ENCODE results near the gene HIPK3.
"Not testable (repeated sequence)": the region's sequence is repeated elsewhere in the genome, so short reads cannot be mapped to it uniquely, and the experiment has no call there.

HIPK3 gene

GRCh38 chr11:33358150-33358831, 101.1 kb downstream of the HIPK3 start:
- no peak for DNase-seq

- no peak for DNase-seq
These were observed 103.5 kb downstream of the HIPK3 start for GRCh38 chr11:33360642-33361041.

DNA sequence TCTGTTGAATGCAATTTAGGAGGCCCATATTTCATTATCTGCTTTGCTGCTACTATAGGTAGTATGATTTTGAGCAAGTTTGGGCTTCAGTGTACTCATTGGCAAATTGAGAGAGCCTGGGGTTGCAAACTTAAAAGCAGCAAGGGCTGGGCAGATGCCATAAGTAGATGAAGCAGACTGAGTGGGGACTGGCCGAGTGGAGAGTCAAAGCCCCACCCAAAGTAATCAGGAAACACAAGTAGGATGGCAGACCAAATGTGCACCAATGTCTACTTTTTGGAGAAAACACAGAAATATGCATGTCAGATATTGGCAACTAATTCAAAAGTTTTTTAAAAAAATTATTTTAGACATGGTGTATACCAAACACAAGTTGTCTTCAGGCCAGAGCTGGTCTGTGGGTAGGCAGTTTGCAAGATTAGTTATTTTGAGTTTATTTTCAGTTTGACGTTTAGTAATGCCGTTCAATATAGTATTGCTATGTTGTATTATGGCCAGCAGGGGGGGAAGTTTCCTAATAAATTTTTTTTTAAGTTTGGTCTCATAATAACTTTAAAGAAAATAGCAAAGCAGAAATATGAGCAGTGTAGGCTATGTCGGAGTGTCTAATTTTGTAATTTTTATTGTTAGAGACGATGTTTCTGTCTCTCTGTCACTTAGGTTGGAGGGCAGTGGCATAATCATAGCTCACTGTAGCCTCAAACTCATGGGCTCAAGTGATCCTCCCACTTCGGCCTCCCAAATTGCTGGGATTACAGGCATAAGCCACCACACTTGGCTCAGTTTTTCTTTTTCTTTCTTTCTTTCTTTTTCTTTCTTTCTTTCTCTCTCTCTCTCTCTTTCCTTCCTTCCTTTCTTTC, 105.1 kb downstream of the HIPK3 start:
- no peak for DNase-seq

- no peak for DNase-seq
These were observed 109.7 kb downstream of the HIPK3 start for GRCh38 chr11:33366918-33367317.

DNA sequence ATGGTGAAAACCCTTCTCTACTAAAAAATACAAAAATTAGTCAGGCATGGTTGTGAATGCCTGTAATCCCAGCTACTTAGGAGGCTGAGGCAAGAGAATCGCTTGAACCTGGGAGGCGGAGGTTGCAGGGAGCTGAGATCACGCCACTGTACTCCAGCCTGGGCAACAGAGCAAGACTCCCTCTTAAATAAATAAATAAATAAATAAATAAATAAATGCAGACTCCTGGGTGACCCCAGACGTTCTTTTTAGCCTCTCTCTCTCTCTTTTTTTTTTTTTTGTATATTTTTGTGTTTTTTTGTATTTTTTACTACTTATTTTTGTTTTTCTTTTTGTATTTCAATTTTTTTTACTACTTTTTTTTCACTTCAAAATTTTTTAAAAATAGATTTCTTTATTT, 111.3 kb downstream of the HIPK3 start:
- DNase-seq, result not testable (repeated sequence)

- DNase-seq, result no peak
These were observed 111.8 kb downstream of the HIPK3 start for GRCh38 chr11:33368931-33369330.

GRCh38 chr11:33373636-33374035, 116.5 kb downstream of the HIPK3 start:
- no peak for DNase-seq

- no peak for DNase-seq
These were observed 118.1 kb downstream of the HIPK3 start for GRCh38 chr11:33375236-33375635.

DNA sequence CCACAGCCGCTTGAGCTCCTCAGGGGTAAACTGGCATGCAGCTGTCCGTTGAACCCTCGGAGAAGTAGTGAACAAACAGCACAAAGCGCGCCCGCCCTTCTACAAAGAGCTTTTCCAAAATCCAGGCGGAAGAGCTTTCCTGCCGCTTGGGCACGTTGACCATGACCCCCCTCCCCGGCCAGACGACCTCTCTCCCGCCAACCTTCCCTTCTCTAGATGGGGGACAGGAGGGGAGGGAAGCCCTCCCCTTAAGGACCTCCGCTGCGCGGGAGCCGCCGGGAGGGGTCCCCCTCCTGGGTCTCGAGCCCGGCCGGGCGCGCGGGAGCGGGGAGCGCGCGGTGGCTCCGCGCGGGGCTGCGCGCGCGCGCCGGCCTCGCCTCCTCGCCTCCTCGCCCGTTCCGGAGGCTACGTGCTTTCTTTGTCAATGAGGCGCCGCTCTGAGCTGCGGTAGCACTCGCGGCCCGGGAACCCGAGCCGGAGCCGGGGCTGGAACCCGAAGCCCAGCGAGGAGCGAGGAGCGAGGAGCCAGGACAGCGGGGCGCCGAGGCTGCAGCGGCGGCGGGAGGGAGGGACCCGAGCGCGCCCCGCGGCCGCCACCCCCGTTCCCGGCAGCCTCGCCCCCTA, 118.6 kb downstream of the HIPK3 start, which contains the start of gene KIAA1549L:
KIAA1549L (plus strand) TSS at position 421 of the 624 bp plus-strand sequence.
- DNase-seq, result peak in 29 of 56 donors; percentile 4 to 60 (median 29)

GRCh38 chr11:33376331-33377310, 119.4 kb downstream of the HIPK3 start:
- peak in 4 of 56 donors; percentile 7 to 36 (median 22) for DNase-seq

GRCh38 chr11:33377412-33378370, 120.5 kb downstream of the HIPK3 start:
- no peak for DNase-seq

DNA sequence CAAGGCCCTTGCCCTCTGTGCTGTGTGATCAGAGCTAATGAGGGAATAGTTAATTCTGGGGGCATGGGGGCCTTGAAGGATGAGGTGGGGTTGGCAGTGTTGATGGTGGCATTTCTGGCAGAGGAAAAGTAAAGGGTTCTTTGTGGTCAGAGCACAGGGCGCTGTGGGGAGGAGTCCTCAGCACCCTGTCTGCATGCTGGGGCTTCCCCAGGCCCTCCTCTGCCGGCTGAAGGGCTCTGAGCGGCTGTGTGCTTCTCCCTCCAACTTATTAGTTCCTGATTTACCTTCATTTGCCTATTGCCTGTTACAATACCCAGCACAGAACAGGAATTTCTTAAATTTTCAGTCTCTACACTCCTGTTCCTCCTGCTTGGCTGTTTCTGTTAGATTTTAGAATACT, 122.8 kb downstream of the HIPK3 start:
- DNase-seq, result no peak

DNA sequence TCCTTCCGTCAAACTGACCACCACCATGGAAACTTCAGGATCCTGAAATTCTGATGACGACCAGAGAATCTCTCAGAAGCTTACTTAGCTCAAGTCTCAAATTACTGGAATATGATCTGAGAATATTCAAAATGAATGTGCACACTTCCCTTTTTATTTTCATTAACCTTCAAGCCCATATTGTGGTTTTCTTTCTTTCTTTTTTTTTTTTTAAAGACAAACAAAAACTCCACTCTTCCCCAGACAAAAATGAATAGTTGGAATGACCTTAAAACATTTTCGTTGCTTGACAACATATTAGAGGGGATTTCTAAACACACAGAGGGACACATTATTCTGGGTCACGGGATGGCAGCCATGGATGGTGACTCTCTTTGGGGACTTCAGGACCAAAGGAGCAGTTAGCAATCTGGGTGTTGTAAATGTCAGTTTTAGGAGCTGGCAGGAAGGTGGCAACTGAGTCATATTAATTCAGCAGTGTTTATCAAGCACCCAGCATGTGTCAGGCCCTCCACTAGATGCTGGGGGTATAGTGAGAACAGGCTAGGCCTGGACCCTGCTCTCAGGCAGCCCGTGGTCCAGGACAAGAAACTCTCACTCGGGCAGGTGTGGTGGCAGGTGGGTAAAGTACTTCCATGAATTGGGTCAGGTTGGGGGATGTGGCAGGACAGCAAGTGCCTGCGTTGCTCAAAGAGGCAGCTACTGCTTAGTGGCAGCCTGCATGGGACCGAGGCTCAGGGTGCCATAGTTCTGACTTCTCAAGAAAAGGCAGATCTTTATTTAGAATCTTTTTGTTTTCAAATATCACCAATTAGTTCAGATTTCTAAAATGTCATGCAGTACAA, 126.1 kb downstream of the HIPK3 start:
- DNase-seq, result peak in 2 of 56 donors; percentile 4 to 19

DNA sequence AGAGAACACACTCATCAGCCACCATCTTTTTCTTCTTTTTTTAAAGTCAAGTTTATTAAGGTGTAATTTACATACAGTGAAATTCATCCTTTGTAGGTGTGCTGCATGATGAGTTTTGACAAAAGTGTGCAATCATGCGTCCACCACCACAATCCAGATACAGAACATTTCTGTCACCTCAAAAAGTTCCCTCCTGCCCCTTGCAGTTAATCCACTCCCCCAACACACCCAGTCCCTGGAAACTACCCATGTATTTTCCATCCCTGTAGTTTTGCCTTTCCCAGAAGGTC, 126.7 kb downstream of the HIPK3 start:
- DNase-seq, result no peak

DNA sequence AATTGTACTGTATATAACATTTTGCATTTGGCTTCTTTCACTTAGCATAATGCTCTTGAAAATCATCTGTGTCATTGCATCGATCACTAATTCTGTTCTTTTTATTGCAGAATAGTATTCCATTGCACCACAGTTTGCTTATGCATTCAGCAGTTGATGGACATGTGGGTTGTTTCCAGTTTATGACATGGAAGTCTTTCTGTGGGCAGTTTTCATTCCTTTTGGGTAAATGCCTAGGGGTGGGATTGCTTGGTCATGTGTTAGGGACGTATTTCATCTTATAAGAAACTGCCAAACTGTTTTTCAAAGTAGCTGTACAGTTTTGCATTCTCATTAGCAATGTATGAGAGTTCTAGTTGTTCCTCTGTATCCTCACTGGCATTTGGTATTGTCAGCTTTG, 127.0 kb downstream of the HIPK3 start:
- no peak for DNase-seq

DNA sequence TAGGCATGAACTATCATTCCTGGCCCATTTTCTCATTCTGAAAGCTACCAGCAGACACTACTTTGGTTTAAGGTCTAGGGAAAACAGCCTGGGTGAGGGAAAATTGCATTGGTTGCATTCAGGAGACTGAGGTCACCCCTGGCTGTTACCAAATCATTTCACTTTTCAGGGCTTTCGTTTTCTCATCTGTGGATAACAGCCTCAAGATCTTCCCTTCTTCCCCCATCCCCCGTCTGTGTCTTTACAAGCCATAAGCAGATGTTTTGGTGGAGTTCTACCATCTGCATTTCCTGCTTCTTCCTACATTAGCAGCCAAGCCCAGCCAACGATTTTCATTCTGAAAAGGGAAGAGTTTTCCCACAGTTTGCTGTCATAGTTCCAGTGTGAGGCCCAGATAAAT, 130.4 kb downstream of the HIPK3 start:
- no peak for DNase-seq

DNA sequence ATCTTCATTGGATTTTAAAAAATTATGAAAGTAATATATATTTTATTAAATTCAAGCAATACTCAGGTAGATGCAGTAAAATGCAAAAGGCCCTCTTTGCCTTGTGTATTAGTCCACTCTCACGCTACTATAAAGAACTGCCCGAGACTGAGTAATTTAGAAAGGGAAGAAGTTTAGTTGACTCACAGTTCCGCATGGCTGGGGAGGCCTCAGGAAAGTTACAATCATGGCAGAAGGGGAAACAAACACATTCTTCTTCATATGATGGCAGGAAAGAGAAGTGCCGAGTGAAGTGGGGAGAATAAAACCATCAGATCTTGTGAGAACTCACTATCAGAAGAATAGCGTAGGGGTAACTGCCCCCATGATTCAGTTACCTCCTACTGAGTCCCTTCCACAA, 130.8 kb downstream of the HIPK3 start:
- DNase-seq, result no peak

DNA sequence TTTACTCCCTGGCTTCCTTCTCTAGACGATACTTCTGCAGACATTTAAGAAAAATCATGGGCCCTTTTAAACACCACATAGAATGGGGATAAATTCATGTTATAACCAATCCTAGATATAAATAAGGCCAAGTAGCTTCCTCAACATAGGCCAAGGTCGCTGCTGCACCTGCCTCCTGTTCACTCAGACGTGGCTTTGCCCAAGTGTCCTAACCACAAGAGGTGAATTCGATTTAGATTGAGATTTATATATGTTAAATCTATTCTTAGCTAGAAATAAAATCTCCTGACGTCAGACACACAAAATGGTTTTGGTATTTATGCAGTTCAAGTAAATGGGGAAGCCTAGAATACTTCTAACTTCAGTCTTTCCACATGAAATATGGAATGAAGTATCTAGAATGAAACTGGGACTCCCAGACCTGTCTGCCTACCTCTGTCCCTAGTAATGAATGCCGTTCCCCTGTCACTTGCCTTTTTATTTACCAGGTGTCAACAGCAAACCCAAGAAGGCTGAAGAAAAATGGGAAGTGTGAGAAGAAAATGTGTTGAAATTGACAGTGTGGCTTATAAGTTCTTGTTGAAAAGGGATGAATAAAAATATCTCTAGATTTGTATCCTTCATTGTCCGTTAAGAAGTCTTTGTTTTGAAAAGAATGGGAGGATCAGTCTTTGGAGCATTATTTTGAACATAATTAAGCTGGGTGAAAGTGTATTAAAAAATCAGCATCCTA, 131.8 kb downstream of the HIPK3 start:
- no peak for DNase-seq
